Kidney (tissue), 14 donors: Measurements from ENCODE around the gene PALD1. TPM values are rescaled to one million over a fixed set of nuclear protein-coding genes. Genes with fewer than 3 reads are reported as not detected.

ENCODE experiments used
- DNase-seq, 5 donors: peaks; one replicate each; pipeline ENCODE4 v3.0.0-alpha.2; 2013 to 2020
- FAIRE-seq: peaks from 2 replicates; lab custom pipeline; 2012; peaks lifted over from hg19 to GRCh38; lab: Jason Lieb, UNC
- H3K27ac ChIP-seq, 2 donors: one replicate each; pipeline ENCODE4 v1.7.0; 2013; ENCODE audit warnings: low read depth in 2 of 2, low read length in 2 of 2, inconsistent platforms in 1 of 2
- H3K27me3 ChIP-seq: one replicate; pipeline ENCODE4 v1.7.1; 2013; ENCODE audit warnings: low read length, inconsistent platforms; ENCODE audit not compliant: control insufficient read depth, insufficient read depth
- H3K36me3 ChIP-seq, 3 donors: one replicate each; pipeline versions ENCODE4 v1.7.0 to v1.7.1; 2013; ENCODE audit warnings: low read length in 3 of 3, control low read depth in 1 of 3, inconsistent platforms in 1 of 3; ENCODE audit not compliant: insufficient read depth in 3 of 3, control insufficient read depth in 2 of 3
- H3K4me1 ChIP-seq, 3 donors: one replicate each; pipeline versions ENCODE4 v1.7.0 to v1.7.1; 2013; ENCODE audit warnings: low read length in 3 of 3, inconsistent platforms in 1 of 3, low read depth in 1 of 3; ENCODE audit not compliant: control insufficient read depth in 2 of 3, insufficient read depth in 2 of 3
- H3K4me3 ChIP-seq, 3 donors: one replicate each; pipeline versions ENCODE4 v1.7.0 to v1.8.1; 2013; ENCODE audit warnings: low read length in 3 of 3, control low read depth in 1 of 3, inconsistent platforms in 1 of 3
- H3K9ac ChIP-seq, 3 donors: one replicate each; pipeline versions ENCODE4 v1.7.0 to v1.7.1; 2013; ENCODE audit warnings: low read length in 3 of 3, control low read depth in 1 of 3, inconsistent platforms in 1 of 3
- H3K9me3 ChIP-seq, 3 donors: one replicate each; pipeline versions ENCODE4 v1.7.0 to v1.7.1; 2013; ENCODE audit warnings: low read length in 3 of 3, control low read depth in 1 of 3, inconsistent platforms in 1 of 3; ENCODE audit not compliant: control insufficient read depth in 2 of 3, insufficient read depth in 1 of 3
- intact Hi-C: fragments of 100-400 bp; cut with DNase I; formaldehyde crosslinking; loops from one replicate; pipeline ENCODE4 v1.11.1; 2022
- polyA plus RNA-seq: library from polyadenylated mRNA; stranded (reverse); fragments of 350-450 nt; fragmentation: Illumina TruSeq; extraction: RNeasy Lipid Tissue Mini Kit (QIAGEN cat#74804); gene quantifications from one replicate; pipeline ENCODE4 v1.2.3, GENCODE V29; 2014; ENCODE audit warnings: low read depth, low replicate concordance; ENCODE audit not compliant: insufficient read depth
- total RNA-seq: library from RNA; stranded (reverse); fragmentation: NEBNext Ultra II Directional; extraction: Animal tissue kit (Norgen Biotek cat#: 25700); gene quantifications from one replicate; pipeline ENCODE4 v1.2.1, GENCODE V29; 2021
- TF ChIP-seq, protein P1 (sequence below): IDR thresholded peaks from 3 replicates; pipeline ENCODE4 v1.5.1; 2012; ENCODE audit warnings: mild to moderate bottlenecking, moderate library complexity, borderline replicate concordance; ENCODE audit not compliant: insufficient read depth; ENCODE audit errors: extremely low read depth
- donor health status: control.
- donor health status: control.
- donor health status: control.
- donor health status: control.
- donor health status: control.
- donor health status: DM: yes; HTN: yes; CAD: no.
- donor health status: Normal renal cell carcinoma (clear cell type).

PALD1 gene
- total and polyA plus RNA-seq, 2 donors from 2014 or later: 3.0 to 14.4 TPM

GRCh38 chr10:70456164-70456563 is 22.4 kb upstream of the PALD1 start:
- TF ChIP-seq, protein P1, sequence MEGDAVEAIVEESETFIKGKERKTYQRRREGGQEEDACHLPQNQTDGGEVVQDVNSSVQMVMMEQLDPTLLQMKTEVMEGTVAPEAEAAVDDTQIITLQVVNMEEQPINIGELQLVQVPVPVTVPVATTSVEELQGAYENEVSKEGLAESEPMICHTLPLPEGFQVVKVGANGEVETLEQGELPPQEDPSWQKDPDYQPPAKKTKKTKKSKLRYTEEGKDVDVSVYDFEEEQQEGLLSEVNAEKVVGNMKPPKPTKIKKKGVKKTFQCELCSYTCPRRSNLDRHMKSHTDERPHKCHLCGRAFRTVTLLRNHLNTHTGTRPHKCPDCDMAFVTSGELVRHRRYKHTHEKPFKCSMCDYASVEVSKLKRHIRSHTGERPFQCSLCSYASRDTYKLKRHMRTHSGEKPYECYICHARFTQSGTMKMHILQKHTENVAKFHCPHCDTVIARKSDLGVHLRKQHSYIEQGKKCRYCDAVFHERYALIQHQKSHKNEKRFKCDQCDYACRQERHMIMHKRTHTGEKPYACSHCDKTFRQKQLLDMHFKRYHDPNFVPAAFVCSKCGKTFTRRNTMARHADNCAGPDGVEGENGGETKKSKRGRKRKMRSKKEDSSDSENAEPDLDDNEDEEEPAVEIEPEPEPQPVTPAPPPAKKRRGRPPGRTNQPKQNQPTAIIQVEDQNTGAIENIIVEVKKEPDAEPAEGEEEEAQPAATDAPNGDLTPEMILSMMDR: no peak
- Histone ChIP-seq H3K27ac (no peak overlapping the region), H3K9me3 (no peaks in the 10 kb centered on the region), H3K9ac (no peak overlapping the region), H3K27me3 (peaks cover 2% of the 10 kb centered on the region), H3K36me3 (no peaks in the 10 kb centered on the region), H3K4me1 (peaks cover 0 to 6% (median 0%) of the 10 kb centered on the region in 3 donors), H3K4me3 (no peak overlapping the region)
- intact Hi-C loops: no loop called here
- no peak for FAIRE-seq
- no peak for DNase-seq

GRCh38 chr10:70457759-70458305 is 20.7 kb upstream of the PALD1 start:
- DNase-seq: no peak
- H3K36me3 ChIP-seq: no peaks in the 10 kb centered on the region
- H3K9me3 ChIP-seq: no peaks in the 10 kb centered on the region
- FAIRE-seq: no peak
- TF ChIP-seq, protein P1: no peak
- peaks cover 2% of the 10 kb centered on the region for H3K27me3 ChIP-seq
- peaks cover 0 to 9% (median 0%) of the 10 kb centered on the region in 3 donors for H3K4me1 ChIP-seq
- H3K9ac ChIP-seq: peak overlapping the region in 1 of 3 donors; percentile 12
- no peak overlapping the region for H3K27ac ChIP-seq
- peak overlapping the region in 1 of 3 donors; percentile 8 for H3K4me3 ChIP-seq
- intact Hi-C loops: no loop called here

DNA sequence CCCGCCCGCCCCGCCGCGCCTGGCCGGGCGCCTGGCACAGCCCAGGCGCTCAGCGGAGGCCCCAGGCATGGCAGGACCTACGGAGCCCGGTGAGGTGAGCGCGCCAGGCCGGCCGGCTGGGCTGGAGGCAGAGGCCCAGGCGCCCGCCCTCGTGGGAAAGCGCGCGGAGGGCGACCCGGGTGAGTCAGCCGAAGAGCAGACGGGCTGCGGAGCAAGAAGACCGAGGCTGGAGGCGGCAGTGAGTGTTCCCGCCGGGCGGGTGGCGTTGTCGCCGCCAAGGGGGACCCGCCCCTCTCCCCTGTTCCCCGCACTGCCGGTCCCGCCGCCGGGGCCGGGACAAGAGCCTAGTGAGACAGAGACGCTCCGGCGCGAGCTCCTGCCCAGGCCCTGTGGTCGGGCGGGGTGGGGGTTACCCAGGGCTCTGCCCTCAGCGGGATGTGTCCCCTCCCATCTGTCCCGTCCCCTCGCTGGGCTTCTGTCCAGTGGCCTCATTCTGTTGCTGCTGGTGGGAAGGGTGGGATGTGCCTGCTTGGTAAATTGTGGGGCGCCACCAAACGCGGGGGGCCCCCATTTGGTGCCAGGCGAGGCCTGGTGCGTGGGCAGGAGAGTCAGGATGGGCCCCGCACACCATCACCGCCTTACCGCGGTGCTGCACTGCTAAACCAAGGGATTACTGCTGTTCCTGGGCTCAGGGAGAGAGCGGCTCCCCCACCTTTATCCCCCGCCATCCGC is 20.1 kb upstream of the PALD1 start:
- Histone ChIP-seq H3K9me3 (no peaks in the 10 kb centered on the region), H3K4me3 (peak overlapping the region in 1 of 3 donors; percentile 8), H3K36me3 (no peaks in the 10 kb centered on the region), H3K9ac (peak overlapping the region in 1 of 3 donors; percentile 12), H3K27ac (no peak overlapping the region), H3K4me1 (peaks cover 0 to 9% (median 0%) of the 10 kb centered on the region in 3 donors), H3K27me3 (peaks cover 2% of the 10 kb centered on the region)
- FAIRE-seq (no peak), DNase-seq (peak; percentile 71 to 93 (median 78))
- TF ChIP-seq, protein P1: no peak
- intact Hi-C loops: no loop called here
